Effector memory CD8-positive, alpha-beta T cell (primary cell): ENCODE data around the gene LCN12.
A peak's percentile ranks its signal among the peaks of the same experiment; 100 is the strongest.
"Not testable (repeated sequence)": the region's sequence is repeated elsewhere in the genome, so short reads cannot be mapped to it uniquely, and the experiment has no call there.

Experiments used
- ATAC-seq: fragments of 150-1000 bp; cut with Tn5 transposase; replicated peaks from 2 replicates; pipeline ENCODE4 v1.10.0; 2021; ENCODE audit warnings: mild to moderate bottlenecking, moderate library complexity
- DNase-seq, 3 experiments: peaks; one replicate each; pipeline ENCODE4 v3.0.0; 2021
- H3K27ac Mint-ChIP-seq, 2 donors: one replicate each; pipeline ENCODE4 v1.8.0; 2022; ENCODE audit warnings: mild to moderate bottlenecking in 2 of 2, mixed read lengths in 2 of 2, moderate library complexity in 2 of 2
- H3K27me3 Mint-ChIP-seq, 2 donors: one replicate each; pipeline ENCODE4 v1.8.0; 2022; ENCODE audit warnings: mixed read lengths in 2 of 2
- H3K36me3 Mint-ChIP-seq: one replicate; pipeline ENCODE4 v1.8.0; 2022; ENCODE audit warnings: mild to moderate bottlenecking, moderate library complexity, mixed read lengths; ENCODE audit not compliant: insufficient read depth
- H3K4me1 Mint-ChIP-seq, 2 donors: one replicate each; pipeline ENCODE4 v1.8.0; 2022; ENCODE audit warnings: low read depth in 2 of 2, mixed read lengths in 2 of 2
- H3K4me3 Mint-ChIP-seq, 2 donors: one replicate each; pipeline ENCODE4 v1.8.0; 2022; ENCODE audit warnings: mild to moderate bottlenecking in 2 of 2, mixed read lengths in 2 of 2, moderate library complexity in 2 of 2
- H3K9me3 Mint-ChIP-seq, 2 donors: one replicate each; pipeline ENCODE4 v1.8.0; 2022; ENCODE audit warnings: mixed read lengths in 2 of 2

Gene LCN12

GRCh38 chr9:136992819-136993369, 40.8 kb downstream of the LCN12 start:
- H3K27ac Mint-ChIP-seq: peak overlapping the region; percentile 95 to 96

GRCh38 chr9:136994180-136994887, 42.3 kb downstream of the LCN12 start:
- Mint-ChIP-seq H3K27ac (peak overlapping the region; percentile 95 to 96), H3K9me3 (no peaks in the 10 kb centered on the region), H3K4me3 (peak overlapping the region; percentile 84 to 86), H3K27me3 (no peaks in the 10 kb centered on the region), H3K4me1 (peaks cover 48 to 49% of the 10 kb centered on the region in 2 donors), H3K36me3 (peaks cover 47% of the 10 kb centered on the region)
- ATAC-seq (no peak), DNase-seq (no peak)

More at GRCh38 chr9:136992819-136993369, 40.8 kb downstream of the LCN12 start:
- Mint-ChIP-seq H3K9me3 (no peaks in the 10 kb centered on the region), H3K4me1 (peaks cover 37% of the 10 kb centered on the region in 2 donors), H3K4me3 (peak overlapping the region; percentile 84 to 86), H3K27me3 (no peaks in the 10 kb centered on the region), H3K36me3 (peaks cover 42% of the 10 kb centered on the region)
- ATAC-seq: no peak
- DNase-seq: no peak

DNA sequence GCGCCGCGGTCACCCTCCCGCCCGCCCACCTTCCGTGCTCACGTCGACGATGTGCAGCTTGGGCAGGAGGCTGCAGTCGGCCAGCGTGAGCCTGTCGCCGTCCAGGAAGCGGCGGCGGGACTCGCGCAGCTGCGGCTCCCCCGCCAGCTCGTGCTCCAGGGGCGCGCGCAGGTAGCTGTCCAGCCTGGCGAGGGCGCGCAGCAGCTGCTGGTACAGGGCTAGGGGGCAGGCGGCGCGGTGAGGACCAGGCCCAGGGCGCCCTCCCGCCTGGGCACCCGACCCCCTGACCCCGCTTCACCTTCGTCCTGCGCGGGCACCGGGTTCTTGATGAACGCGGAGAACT, 42.8 kb downstream of the LCN12 start:
- no peak for ATAC-seq
- peak overlapping the region; percentile 95 to 96 for H3K27ac Mint-ChIP-seq
- no peaks in the 10 kb centered on the region for H3K9me3 Mint-ChIP-seq
- DNase-seq: no peak
- H3K27me3 Mint-ChIP-seq: no peaks in the 10 kb centered on the region
- H3K36me3 Mint-ChIP-seq: peaks cover 47% of the 10 kb centered on the region
- no peak overlapping the region for H3K4me3 Mint-ChIP-seq
- peaks cover 48 to 49% of the 10 kb centered on the region in 2 donors for H3K4me1 Mint-ChIP-seq

DNA sequence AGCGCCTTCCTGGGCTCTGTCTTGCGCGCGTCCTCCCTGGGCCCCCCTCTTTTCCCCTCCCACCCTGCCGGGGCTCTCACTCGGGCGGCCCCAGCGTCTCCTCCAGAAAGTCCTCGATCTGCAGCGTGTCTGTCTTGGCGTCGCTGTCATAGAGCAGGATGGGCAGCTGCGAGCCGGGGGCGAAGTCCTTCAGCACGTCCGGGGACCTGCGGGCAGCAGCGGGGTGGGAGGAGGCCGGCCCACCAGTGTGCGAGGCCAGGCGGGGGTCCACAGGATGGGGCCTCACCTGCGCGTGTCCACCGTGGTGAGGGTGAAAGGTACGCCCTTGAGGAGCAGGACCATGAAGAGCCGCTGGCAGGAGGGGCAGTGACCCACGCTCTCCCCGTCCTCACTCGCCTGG, 43.3 kb downstream of the LCN12 start:
- Mint-ChIP-seq H3K27me3 (no peaks in the 10 kb centered on the region), H3K27ac (no peak overlapping the region), H3K9me3 (no peaks in the 10 kb centered on the region)

GRCh38 chr9:136995772-136996311, 43.8 kb downstream of the LCN12 start:
- ATAC-seq (no peak), DNase-seq (no peak)
- H3K27me3 Mint-ChIP-seq: no peaks in the 10 kb centered on the region
- H3K9me3 Mint-ChIP-seq: no peaks in the 10 kb centered on the region
- H3K36me3 Mint-ChIP-seq: peaks cover 53% of the 10 kb centered on the region
- peak overlapping the region; percentile 94 to 95 for H3K4me3 Mint-ChIP-seq
- H3K27ac Mint-ChIP-seq: peak overlapping the region; percentile 97 to 98
- H3K4me1 Mint-ChIP-seq: peaks cover 54 to 56% of the 10 kb centered on the region in 2 donors

More for the DNA sequence above, 43.3 kb downstream of the LCN12 start:
- no peak for ATAC-seq
- Mint-ChIP-seq H3K4me3 (peak overlapping the region in 1 of 2 donors; percentile 4), H3K36me3 (peaks cover 51% of the 10 kb centered on the region), H3K4me1 (peaks cover 53 to 54% of the 10 kb centered on the region in 2 donors)
- DNase-seq: no peak

- DNase-seq (peak; percentile 68 to 72 (median 68)), ATAC-seq (peak; percentile 34)
- peak within 1 kb of the TSS; percentile 94 to 95 for H3K4me3 Mint-ChIP-seq
- peaks cover 48 to 49% of the 10 kb centered on the region in 2 donors for H3K4me1 Mint-ChIP-seq
- H3K9me3 Mint-ChIP-seq: no peaks in the 10 kb centered on the region
- peak within 1 kb of the TSS; percentile 98 to 99 for H3K27ac Mint-ChIP-seq
- peaks cover 52% of the 10 kb centered on the region for H3K36me3 Mint-ChIP-seq
- no peaks in the 10 kb centered on the region for H3K27me3 Mint-ChIP-seq
These were observed 44.6 kb downstream of the LCN12 start, which contains the start of gene CLIC3 for GRCh38 chr9:136996361-136997292. CLIC3 (minus strand) TSS chr9:136996568; CDS start chr9:136996543, 25 bp downstream.

- Mint-ChIP-seq H3K9me3 (no peaks in the 10 kb centered on the region), H3K27me3 (no peaks in the 10 kb centered on the region), H3K27ac (peak overlapping the region; percentile 98 to 99), H3K36me3 (peaks cover 50% of the 10 kb centered on the region), H3K4me1 (peaks cover 47 to 48% of the 10 kb centered on the region in 2 donors), H3K4me3 (peak overlapping the region; percentile 94 to 95)
- peak in 1 of 3 experiments; percentile 29 for DNase-seq
- peak; percentile 9 for ATAC-seq
These were observed 45.3 kb downstream of the LCN12 start for GRCh38 chr9:136997371-136997770.

GRCh38 chr9:136997830-136998234, 45.8 kb downstream of the LCN12 start:
- Mint-ChIP-seq H3K4me3 (peak overlapping the region; percentile 94 to 95), H3K9me3 (no peaks in the 10 kb centered on the region), H3K36me3 (peaks cover 45% of the 10 kb centered on the region), H3K27me3 (no peaks in the 10 kb centered on the region), H3K27ac (peak overlapping the region; percentile 98 to 99), H3K4me1 (peaks cover 44 to 48% of the 10 kb centered on the region in 2 donors)
- ATAC-seq (peak; percentile 39), DNase-seq (peak; percentile 53 to 59 (median 59))

DNA sequence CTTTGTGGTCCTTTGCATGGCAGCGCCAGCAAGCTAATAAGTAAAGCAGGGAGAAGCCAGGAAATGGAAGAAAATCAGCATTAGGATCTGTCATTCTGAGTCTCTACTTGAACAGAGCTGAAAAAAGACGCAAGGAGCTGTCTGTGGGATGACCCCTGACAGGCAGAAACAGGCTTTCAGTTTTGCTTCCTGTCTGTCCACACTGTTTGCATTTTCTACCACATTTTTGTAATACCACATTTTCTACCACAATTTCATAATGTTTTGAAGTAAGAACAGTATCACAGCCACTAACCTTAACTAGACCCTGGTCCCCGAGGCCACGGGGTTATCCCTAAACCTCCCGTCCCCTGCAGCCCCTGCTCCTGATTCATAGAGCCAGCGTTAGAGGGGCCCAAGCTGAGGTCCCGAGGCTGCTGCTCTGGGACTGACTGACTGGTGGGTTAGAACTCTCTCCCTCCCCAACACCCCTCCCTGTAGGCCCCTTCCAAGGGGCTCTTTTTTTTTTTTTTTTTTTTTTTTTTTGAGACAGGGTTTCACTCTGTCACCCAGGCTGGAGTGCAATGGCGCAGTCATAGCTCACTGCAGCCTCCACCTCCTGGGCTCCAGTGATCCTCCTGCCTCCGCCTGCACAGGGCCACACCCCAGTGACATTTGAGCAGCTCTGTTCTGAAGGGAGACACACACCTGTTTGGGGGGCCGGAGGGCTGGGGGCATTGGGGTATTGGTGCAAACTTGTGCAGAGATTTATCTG, 48.3 kb downstream of the LCN12 start:
- peaks cover 39 to 43% of the 10 kb centered on the region in 2 donors for H3K4me1 Mint-ChIP-seq
- DNase-seq (peak; percentile 37 to 49 (median 38)), ATAC-seq (peak; percentile 48)
- peak overlapping the region; percentile 71 for H3K4me3 Mint-ChIP-seq
- no peaks in the 10 kb centered on the region for H3K9me3 Mint-ChIP-seq
- peaks cover 35% of the 10 kb centered on the region for H3K36me3 Mint-ChIP-seq
- H3K27me3 Mint-ChIP-seq: no peaks in the 10 kb centered on the region
- H3K27ac Mint-ChIP-seq: peak overlapping the region; percentile 98 to 99

GRCh38 chr9:137001857-137002645, 50.0 kb downstream of the LCN12 start:
- Mint-ChIP-seq H3K4me1 (peaks cover 39% of the 10 kb centered on the region in 2 donors), H3K9me3 (no peaks in the 10 kb centered on the region), H3K4me3 (peak overlapping the region in 1 of 2 donors; percentile 46), H3K36me3 (peaks cover 26% of the 10 kb centered on the region), H3K27me3 (no peaks in the 10 kb centered on the region), H3K27ac (no peak overlapping the region)
- no peak for ATAC-seq
- no peak for DNase-seq

DNA sequence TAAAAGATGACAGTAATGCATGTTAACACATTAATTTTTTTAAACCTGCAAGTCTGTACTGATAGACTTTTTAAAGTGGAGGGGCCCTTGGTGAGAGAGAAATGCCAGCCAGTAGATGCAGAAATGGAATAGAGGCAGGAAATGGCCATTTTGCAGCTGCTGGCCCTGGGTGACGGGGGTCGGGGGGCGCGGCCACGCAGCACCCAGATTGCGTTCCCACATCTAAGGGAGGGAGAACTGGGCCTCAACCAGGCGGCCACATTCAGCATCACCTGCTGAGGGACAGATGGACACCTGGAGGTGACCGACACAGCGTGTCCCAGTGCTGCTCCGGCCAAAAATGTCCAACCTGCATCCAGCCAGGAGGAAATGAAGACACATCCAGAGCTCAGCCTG, 50.6 kb downstream of the LCN12 start:
- Mint-ChIP-seq H3K36me3 (peaks cover 26% of the 10 kb centered on the region), H3K27me3 (no peaks in the 10 kb centered on the region), H3K27ac (no peak overlapping the region), H3K4me1 (peaks cover 34 to 35% of the 10 kb centered on the region in 2 donors), H3K9me3 (no peaks in the 10 kb centered on the region), H3K4me3 (peak overlapping the region in 1 of 2 donors; percentile 46)
- ATAC-seq: no peak
- no peak for DNase-seq

- not testable (repeated sequence) for ATAC-seq, H3K4me3 Mint-ChIP-seq, DNase-seq, H3K27me3 Mint-ChIP-seq, H3K9me3 Mint-ChIP-seq
- Mint-ChIP-seq H3K4me1 (peaks cover 21% of the 10 kb centered on the region in 2 donors), H3K36me3 (peaks cover 18% of the 10 kb centered on the region), H3K27ac (peak overlapping the region in 1 of 2 donors; percentile 21)
These were observed 52.2 kb downstream of the LCN12 start for GRCh38 chr9:137004285-137004684.
